AML-193 (cell line): Measurements from ENCODE around the gene TMEM187.
"Not testable (repeated sequence)": the region's sequence is repeated elsewhere in the genome, so short reads cannot be mapped to it uniquely, and the experiment has no call there.

Experiments used
- DNase-seq, 2 experiments: peaks; one replicate each; lab custom pipeline; 2025; lab: John Stamatoyannopoulos, UW

The TMEM187 gene

GRCh38 chrX:153971450-153972367, 845 bp upstream of the TMEM187 start, which contains the start of gene HCFC1:
Gene HCFC1 (minus strand): TSS chrX:153971818. CDS start chrX:153970840, 978 bp downstream.
- peak; percentile 52 to 53 for DNase-seq

- no peak for DNase-seq
These were observed 811 bp downstream of the TMEM187 start for GRCh38 chrX:153973127-153974002.

- no peak for DNase-seq
These were observed 1.6 kb downstream of the TMEM187 start for GRCh38 chrX:153974003-153974725.

- DNase-seq = no peak
These were observed 2.3 kb downstream of the TMEM187 start for GRCh38 chrX:153974726-153975286.

GRCh38 chrX:153980394-153980793, 7.8 kb downstream of the TMEM187 start:
- DNase-seq = not testable (repeated sequence)

GRCh38 chrX:153981231-153981630, 8.7 kb downstream of the TMEM187 start:
- DNase-seq = no peak

- DNase-seq = peak; percentile 66 to 67
These were observed 9.4 kb downstream of the TMEM187 start for GRCh38 chrX:153981771-153982533.

GRCh38 chrX:153983321-153983801, 10.8 kb downstream of the TMEM187 start:
- DNase-seq = no peak

GRCh38 chrX:153984351-153985178, 12.0 kb downstream of the TMEM187 start:
- no peak for DNase-seq

- DNase-seq = no peak
These were observed 15.9 kb downstream of the TMEM187 start for GRCh38 chrX:153988493-153988892.

- DNase-seq = no peak
These were observed 17.6 kb downstream of the TMEM187 start for GRCh38 chrX:153989973-153990655.

GRCh38 chrX:153991013-153991580, 18.5 kb downstream of the TMEM187 start:
- no peak for DNase-seq

GRCh38 chrX:153992180-153992579, 19.6 kb downstream of the TMEM187 start:
- no peak for DNase-seq

- no peak for DNase-seq
These were observed 20.5 kb downstream of the TMEM187 start for GRCh38 chrX:153993079-153993478.

GRCh38 chrX:153993978-153994377, 21.4 kb downstream of the TMEM187 start:
- no peak for DNase-seq

GRCh38 chrX:153994398-153994797, 21.8 kb downstream of the TMEM187 start:
- not testable (repeated sequence) for DNase-seq

GRCh38 chrX:153995504-153995903, 22.9 kb downstream of the TMEM187 start:
- no peak for DNase-seq

GRCh38 chrX:153999359-154000037, 26.9 kb downstream of the TMEM187 start:
- DNase-seq = no peak
